Activated CD8-positive, alpha-beta memory T cell treated with anti-CD3 and anti-CD28 coated beads, Interleukin-2, amount 50 U/mL, for 48 hours (primary cell): Measurements from ENCODE around the gene ZBTB24.

Experiments
- DNase-seq: peaks from one replicate; pipeline ENCODE4 v3.0.0-alpha.2; 2020

ZBTB24 gene

GRCh38 chr6:109449795-109450673 lies 33.0 kb downstream of the ZBTB24 start:
- DNase-seq = no peak

GRCh38 chr6:109449064-109449794 lies 33.8 kb downstream of the ZBTB24 start:
- DNase-seq = no peak

DNA sequence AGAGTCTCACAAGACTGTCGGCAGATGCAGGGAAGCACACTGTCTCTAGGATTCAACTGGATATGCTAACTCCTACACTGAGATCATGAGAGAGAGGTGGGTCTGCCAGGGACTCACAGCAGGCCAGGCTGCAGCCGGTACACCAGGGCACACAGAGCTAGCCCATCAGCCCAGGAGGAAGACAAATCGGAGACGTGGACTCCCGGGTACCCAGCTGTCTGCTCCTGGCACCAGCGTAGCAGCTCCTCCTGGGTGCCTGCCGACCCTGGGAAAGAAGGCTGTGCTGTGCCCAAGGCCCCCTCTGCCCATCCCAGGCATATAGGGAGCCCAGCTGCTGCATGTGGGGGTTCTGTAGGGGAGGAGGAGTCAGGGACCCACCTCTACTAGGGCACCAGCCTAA lies 34.4 kb downstream of the ZBTB24 start:
- no peak for DNase-seq

GRCh38 chr6:109447878-109448555 lies 35.0 kb downstream of the ZBTB24 start:
- peak; percentile 51 for DNase-seq

GRCh38 chr6:109447087-109447486 lies 35.9 kb downstream of the ZBTB24 start:
- no peak for DNase-seq

DNA sequence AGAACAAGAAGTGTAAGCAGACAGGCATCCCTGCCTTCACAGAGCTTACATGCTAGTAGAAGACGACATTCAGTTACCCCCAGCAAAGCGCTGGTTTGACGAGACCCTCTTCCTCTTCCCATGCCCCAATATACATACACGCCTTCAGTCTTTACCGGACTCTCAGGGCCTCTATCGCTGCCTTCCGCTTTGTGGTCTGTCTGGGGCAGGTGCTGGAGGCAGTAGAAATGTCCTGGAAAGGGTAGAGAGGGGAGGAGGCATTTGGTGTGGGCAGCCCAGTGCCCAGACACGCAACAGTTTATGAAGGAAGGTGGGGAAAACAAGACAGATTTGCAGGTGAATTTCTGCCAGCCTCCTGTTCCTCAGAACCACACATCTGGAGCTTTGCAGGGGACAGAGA lies 36.5 kb downstream of the ZBTB24 start:
- DNase-seq = no peak

DNA sequence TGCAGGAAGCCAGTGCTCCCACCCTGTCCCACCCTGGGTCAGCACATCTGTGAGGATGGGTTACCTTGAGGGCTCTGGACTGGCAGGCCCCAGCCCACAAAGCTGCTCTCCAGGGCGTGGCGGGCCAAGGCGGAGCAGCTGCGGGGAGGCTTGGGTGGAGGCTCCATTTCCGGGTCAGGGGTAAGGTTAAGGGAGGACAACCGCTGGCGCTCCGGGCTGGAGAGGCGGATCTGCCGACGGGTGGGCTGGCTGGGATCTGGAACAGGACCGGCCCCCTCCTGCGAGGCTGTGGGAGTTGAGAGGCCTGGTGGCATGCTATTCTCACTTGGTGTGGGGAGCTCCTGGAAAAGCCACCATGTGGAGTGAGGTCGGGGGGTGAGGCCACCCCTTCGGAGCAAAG lies 36.9 kb downstream of the ZBTB24 start:
- DNase-seq = no peak

DNA sequence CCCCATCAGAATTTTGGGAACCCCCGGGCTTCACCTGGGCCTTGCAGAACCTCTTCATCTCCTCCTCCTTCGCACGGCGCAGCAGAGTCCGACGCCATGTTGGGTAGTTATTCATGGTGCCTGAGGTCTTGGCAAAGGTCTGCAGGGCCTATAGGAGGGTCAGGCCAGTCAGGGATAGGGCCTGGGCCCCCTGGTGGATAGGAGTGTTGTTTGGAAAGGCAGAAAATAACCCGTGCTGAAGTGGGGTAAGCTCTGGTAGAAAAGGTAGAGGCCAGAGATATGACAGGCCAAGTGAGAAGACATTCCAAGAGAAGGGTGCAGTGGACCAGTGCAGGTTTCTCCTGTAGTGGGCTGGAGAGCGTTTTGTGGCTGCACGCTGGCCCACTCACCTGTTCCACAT lies 37.6 kb downstream of the ZBTB24 start:
- DNase-seq = no peak

GRCh38 chr6:109443425-109443950 lies 39.5 kb downstream of the ZBTB24 start:
- no peak for DNase-seq

DNA sequence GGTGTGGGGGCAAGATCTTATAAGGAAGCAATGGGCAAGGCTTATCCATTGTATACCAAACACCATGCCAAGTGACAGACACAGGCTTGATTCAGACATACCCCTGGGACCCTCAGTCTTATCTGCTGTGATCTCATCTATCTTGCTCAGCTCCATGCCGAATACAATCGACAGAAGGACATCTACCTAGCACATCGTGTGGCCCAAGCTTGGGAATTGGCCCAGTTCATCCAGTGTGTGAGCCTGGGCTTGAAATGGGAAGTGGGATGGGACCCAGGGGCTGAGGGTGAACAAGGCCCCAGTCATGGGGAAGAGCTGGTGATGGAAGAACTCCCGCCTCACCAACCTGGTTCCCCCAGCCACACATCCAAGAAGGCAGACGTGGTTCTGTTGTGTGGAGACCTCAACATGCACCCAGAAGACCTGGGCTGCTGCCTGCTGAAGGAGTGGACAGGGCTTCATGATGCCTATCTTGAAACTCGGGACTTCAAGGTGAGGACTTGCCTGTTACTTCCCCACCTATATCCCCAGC lies 40.6 kb downstream of the ZBTB24 start:
- no peak for DNase-seq

- no peak for DNase-seq
Observed at GRCh38 chr6:109441069-109441816, 41.8 kb downstream of the ZBTB24 start.

GRCh38 chr6:109440331-109441068 lies 42.5 kb downstream of the ZBTB24 start, which contains the start of the genes PPIL6 and SMPD2:
PPIL6 (minus strand) TSS chr6:109440628; CDS start chr6:109440590, 38 bp downstream.
SMPD2 (plus strand) TSS chr6:109440724; CDS start chr6:109441122, 398 bp downstream.
- DNase-seq = peak; percentile 90

DNA sequence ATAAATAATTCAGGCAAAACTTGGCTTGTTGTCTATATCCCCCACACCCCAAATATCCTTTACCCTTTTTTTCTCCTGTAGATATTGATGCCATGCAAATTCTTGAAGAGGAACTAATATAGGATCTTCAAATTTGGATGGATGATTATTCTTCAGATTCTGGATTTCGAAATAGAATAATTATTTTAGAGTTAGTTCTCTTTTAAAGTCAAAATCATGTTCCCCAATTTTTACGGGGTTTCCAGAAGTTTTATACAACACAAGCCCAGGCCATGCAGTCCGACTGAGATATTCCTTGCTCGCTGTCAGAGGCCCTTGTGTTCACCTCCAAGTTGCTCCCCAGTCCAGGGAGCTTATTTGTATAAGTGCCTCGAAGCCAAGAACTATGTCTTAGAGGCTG lies 47.0 kb downstream of the ZBTB24 start:
- no peak for DNase-seq

DNA sequence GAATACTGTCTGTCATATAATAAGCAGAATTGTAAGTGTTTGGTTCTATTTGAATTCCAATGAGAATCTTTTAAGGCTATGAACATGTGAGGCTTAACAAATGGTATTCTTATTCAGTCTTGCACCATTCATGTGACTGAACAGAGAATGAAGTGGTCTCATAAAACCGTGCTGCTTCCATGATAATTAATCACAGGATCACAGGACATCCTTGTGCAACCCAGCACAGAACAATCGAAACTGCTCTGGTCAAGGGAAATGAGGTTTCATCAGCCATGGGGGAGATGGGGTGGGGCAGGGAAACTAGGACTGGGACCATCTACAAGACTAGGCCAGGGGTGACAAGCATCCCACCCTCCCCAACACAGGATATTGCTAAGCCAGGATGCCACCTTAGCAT lies 48.6 kb downstream of the ZBTB24 start:
- DNase-seq = no peak

DNA sequence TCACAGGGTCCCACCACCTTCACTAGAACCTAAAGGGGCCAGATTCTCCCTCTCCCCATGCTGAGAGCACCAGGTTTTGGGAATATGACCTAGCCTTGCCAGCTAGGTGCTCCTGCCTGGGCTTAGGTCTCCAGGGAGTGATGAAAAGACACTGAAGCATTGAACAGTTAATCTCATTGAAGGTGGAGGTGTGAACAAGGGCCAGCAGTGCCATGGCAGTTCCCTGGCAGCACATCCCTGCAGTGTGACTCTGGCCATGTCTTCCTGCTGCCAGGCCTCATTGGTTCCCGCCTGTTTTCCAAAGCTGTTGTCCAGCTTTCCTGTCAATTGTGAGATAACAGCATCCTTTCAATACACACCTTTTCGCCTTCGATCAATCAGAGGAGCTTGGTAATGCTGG lies 53.5 kb downstream of the ZBTB24 start:
- DNase-seq = no peak

DNA sequence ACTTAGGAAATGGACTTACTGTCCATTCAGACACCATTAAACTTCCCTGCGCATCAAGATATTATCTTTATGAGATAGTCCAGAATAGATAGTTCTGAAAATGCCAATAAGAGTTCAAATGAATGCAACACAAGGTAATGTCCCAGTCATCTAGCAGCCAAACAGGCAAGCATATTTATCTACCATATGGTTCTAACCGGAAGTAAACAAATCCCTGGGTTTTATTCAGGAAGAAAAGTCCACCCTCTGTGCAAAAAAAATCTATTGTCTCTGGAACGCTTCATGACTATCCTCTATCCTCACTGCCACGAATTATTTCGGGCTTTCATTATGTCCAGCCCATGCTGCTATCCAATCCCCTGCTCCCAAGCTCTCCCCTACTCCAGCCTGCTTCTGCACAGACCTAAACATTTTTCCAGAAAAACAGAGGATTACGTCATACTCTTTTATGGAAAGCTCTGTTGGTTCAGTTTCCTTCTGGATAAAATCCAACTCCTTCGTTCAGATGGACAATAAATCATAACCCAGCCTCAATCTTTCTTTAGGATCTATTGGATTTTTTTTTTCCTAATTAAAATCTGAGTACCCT lies 54.0 kb downstream of the ZBTB24 start:
- no peak for DNase-seq

DNA sequence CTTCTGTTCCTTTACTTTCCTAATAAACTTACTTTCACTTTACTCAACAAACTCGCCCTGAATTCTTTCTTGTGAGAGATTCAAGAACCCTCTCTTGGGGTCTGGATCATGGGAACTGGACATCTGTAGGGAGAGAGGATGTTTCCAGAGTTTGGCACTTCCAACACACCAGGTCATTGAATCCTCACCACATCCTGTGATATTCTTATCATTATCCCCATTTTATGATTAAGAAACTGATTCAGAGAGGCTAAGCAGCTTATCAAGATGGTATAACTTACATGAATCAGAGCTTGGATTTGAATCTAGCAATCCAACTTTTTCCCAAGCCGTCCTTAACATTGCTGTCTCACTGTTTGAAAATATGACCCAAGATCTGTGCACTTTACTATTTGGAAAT lies 58.1 kb downstream of the ZBTB24 start:
- DNase-seq = no peak

DNA sequence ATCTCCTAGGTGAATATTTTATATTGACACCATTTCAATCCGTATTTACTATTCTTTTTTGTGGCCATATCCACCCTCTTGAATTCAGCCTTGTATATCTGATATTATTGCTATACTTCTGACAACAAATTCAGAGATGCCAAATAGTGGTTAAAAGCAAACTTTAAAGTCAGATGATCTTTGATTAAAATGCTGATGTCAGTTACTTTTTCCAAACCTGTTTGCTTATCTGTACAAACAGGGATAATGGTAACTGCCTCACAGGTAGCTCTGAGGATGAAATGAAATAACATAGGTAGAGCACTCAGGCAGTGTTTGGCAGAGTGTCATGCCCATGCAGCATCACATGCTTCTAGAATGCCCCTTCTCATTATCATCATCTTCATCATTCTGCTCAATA lies 61.8 kb downstream of the ZBTB24 start:
- no peak for DNase-seq

DNA sequence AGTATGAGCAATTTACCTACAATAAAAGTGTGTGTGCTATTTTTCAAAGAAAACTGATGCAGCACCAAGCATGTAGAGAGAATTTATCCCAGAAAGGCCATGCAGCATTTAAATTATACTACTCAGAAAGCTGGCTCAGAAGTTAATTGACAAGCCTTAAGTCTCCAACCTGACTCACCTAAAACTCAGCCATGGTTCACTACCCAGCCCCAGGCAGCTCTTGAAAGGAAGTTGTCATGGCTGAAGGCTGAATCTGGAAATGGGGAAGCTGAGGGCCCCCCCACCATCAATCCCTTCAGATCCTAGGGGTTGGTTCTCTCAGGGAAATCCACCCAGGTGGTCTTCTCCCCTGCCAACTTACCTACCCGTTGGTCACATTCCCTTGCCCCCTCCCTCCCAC lies 62.3 kb downstream of the ZBTB24 start:
- DNase-seq = no peak

DNA sequence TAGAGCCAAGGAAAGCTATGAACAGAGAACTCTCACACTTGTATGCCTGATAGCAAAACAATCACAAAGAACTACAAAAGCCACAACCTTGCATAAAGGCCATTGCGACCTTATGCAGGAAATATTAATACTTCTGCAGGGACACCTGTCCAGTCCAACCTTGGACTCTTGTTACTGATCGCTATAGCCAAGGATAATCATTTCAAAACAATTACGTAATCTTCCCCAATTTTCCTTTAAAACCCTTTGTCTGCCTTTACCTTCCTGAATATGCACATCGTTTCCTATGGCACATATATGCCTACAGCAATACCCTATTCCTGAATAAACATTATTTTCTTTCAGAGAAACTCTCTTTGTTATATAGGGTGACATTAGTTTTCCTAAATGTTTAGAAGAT lies 65.4 kb downstream of the ZBTB24 start:
- DNase-seq = no peak
